Stimulated activated CD8-positive, alpha-beta memory T cell treated with anti-CD3 and anti-CD28 coated beads, Interleukin-4, amount 100 ng/mL, for 1 hour (primary cell): ENCODE measurements around the gene ITGA11.
"Not testable (repeated sequence)": the region's sequence is repeated elsewhere in the genome, so short reads cannot be mapped to it uniquely, and the experiment has no call there.

Source experiments
- DNase-seq, 2 donors: peaks; one replicate each; pipeline ENCODE4 v3.0.0-alpha.2; 2020; ENCODE audit warnings: low read depth in 2 of 2, low spot score in 1 of 2

Gene ITGA11

DNA sequence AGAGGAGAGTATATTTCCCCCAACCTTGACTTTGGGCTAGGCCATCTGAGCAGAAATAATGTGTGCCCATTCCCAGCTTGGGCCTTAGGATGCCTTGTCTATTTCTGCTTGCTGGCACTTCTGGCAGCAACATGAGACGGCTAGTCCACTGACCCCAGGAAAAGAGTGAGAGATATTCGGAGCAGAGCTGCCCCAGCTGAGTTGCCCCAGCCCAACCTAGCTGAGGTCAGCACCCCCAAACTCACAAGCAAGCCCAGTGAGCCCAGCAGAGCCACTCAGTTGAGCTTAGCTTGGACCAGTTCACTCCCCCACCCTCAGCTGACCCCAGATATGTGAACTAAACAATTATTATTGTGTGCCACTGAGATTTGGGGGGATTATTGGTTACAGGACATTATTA, 20.2 kb downstream of the ITGA11 start:
- no peak for DNase-seq

DNA sequence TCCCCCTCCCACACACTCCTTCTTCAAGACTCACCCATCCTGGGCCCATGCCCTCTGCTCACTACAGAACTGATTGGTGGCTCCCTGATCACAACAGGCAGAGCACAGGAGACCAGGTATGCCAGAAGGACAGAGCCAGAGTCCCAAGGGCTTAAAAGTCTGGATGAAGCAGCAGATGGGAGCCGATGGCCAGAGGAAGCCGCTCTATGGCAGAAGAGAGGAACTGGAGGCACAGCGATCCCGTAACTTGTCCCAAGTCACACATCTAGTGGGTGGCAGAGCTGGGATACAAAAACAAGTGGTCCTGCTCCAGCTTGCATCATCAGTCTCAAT, 20.7 kb downstream of the ITGA11 start:
- no peak for DNase-seq

DNA sequence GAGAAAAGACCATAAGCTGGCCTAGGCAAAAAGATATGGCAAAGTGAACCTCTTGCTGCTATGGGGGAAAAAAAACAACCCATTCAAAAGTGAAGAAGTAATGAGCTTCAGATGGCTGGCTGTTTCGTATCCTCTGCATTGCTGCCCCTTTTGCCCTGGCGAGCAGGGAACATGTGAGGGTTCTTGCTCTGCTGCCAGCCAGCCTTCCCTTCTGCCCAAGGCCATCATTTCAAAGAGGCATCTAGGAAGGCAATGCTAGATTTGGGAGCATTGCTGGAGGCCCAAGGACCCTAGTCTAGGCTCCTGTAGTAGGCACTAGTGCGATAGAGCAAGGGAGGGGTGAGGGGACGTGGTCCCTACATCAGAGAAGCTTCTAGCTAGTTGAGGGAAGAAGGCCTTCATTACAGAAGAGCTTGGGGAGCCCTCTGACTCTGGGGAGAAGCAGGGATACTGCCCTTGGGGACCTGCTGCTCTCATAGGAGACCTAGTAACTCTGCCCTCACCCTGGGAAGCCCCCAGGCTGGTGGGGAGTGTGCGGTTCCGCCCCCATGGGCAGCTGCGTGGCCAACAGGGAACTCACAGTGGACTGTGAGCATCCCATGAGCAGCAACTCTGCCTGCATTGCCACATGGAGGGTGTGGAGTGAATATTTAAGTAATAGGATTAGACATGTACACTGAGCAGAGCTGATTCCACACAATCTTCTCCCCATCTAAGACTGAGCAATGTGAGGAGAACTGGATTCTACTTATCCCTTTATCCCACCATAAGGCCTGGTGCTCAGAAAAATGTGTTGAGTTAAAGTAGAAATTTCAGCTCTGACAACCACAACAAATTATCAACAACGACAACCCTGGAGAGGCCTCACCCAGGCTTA, 21.3 kb downstream of the ITGA11 start:
- no peak for DNase-seq

DNA sequence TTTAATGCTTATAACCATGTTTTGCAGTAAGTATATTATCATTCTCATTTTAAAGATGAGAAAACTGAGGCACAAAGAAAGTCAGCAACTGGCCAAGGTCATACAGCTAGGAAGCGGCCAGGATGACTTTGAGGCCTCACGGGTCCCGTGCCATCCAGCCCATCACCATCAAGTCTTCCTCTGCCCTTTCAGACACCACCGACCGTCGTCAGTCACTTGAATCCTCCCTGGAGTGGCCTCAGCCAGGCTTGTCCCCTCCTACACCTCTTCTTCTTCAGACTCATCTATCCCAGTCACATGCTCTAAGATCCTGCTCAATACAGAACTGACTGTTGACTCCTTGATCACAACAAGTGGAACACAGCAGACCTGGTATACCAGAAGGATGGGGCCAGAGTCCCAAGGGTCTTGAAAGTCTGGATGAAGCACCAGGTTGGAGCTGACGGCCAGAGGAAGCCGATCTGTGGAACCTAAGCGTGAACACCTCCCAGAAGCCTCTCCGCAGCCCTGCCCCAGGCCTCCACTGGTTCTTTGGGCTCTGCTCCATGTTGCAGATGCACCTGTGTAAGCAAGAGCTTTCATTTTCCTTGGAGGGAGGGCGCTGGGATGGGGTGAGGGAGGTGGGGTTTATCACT, 22.1 kb downstream of the ITGA11 start:
- DNase-seq: no peak

DNA sequence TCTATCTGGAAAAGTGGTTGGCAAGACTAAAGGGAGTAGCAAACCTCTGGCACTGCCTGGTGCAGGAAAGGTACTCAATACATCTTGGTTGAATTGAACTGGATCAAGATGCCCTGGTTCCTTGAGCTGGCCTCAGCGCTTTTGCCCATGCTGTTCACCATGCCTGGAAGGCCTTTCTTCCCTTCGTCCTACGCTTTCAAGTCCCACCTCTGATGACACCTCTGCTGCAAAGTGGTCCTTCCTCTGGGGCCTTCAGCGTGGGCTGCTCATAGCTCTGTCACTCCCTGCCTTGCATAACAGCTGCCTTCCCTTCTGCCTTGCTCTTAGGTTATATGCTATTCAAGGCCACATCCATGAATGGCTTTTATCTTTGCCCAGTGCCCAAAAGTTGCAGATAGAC, 23.0 kb downstream of the ITGA11 start:
- DNase-seq: no peak

DNA sequence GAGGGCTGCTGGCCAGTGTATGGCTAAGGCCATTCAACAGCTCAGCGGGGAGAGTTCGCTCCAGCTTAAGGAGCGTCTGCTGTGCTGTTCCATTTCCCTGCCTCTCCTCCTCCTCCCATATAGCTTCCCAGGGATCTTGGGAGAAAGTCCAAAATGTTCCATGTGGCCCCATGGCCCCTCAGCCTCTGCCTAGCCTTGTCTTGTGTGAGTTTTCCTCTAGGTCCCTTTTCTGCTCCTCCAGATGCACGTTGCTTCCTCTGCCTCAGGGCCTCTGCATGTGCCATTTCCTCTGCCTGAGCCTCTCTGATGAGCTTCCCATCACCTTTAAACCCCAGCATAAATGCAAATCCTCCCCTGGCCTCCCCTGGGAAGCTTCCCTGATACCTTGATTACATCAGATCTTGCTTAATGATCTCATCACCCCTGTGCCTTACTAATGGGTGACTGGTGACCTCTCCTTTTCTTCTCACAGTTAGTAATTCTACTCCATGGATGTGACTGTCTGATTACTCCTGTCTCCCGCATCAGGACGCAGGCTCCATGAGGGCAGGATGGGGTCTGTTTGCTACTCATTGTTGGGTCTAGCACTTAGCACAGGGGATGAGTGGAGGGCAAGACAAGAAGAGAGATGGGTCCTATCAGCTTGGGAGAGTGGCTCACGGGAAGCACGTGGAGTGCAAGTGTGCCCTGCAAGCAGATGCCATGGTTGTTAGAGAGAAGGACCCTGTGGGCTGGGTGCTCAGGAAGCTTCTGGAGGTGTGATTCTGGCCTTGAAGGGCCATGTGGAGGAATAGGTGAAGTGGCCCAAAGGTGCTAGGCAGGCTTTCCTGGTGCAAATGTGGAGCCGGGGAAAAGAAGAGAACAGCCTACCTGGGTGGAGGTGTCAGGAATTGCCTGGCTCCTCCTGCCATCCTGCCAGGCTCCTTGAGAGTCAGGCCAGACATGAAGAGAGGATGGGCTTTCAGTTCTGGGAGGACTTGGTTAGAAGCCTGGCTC, 23.8 kb downstream of the ITGA11 start:
- DNase-seq: no peak

DNA sequence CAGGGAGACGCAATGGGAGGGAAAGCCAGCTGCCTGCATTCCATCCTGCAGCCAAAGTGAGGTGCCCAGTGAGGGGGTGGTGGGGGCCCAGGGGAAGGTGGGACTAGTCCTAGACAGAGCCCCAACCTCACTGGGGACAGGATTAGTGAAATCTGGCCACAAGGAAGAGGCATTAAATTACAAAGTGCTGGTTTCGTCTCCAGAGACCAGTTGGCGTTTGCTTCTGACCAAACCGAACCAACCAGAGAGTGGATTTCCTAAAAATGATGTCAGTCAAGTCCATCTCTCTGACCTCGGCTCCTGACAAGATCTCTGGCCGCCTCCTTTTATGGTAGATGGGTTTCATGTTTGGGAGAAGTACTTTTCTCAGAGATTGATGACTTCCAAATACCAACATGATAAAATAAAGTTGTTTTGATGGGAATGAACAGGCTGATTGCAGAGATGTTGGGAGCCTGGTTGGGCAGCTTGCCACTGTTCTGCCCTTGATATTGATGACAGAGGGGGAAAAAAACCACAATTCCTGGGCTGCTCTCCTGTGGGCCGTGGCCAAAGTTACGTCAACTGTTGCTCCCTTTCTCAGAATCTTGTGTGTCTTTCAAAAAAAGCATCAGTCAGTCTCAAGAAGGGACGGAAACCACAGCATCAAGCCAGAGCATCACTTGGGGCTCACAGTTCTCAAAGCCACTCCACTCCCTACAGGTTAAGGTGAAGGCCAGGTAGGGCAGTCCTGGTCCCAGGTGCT, 24.6 kb downstream of the ITGA11 start:
- no peak for DNase-seq

DNA sequence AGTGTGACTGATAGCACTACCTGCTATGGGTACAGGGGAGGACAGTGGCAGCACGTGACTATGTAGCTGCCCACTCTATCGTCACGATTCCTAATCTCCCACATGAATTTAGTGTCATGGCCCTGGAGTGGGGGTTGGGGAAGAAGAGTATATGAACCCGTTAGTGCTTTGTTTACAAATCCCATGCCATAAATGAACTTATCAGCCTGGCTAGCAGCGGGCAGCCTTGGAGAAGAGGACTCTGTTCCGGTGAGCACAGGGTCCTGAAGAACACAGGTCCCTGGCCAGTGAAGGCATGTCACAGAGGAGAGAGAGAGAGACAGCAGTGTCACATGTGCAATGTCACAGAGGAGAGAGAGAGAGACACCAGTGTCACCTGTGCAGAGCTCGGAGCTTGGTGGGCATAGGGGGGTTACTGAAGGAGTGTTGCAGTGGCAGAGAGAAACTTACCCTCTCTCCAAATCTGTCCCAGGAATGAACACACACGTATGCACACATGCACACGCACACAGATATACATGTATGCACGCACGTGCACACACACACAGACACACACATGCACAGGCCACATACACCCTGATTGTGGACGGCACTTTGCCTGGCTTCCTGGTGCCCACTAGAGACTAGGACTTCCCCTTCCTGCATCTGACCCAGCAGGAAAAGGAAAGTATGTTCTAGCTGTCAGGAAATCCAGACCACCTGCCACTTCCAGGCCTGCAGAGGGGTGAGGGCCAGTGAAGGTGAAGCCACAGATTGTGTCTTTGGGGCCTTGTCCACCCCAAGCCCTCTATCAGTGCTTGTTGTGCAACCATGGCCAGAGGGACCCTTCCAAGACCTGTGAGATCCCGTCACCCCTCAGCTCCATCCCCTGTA, 26.3 kb downstream of the ITGA11 start:
- no peak for DNase-seq

DNA sequence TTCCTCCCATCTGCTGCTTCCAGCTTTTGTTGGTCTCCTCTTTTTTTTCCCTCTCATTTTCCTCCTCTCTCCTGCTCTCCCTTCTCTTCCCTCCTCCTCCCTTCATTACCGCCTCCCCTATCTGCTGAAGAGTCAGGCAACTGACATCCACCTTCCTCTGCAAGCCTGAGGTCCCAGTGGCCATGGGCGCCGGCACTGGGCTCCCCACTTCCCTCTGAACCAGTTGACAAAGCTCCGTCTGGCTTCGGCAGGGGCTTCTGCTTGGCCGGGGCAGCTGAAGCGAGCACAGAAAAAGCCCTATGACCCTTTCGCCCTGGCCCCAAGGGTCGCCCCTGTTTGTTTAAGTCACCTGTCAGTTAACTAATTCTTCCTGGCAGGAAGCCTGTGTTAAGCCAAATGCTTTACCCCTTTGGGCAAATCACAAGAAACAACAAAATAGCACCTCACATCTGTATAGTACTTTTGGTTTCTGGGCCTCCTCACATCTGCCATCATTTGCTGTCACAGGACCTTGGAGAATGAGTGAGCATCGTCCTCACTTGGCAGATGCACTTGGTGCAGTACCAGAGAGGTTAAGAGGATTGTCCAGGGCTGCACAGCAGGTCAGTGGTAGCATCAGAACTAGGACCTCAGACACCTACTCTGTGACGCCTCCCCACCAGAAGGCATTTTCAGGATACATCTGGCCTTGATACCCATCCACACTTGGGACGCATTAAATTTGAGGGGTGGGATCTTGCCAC, 27.7 kb downstream of the ITGA11 start:
- no peak for DNase-seq

DNA sequence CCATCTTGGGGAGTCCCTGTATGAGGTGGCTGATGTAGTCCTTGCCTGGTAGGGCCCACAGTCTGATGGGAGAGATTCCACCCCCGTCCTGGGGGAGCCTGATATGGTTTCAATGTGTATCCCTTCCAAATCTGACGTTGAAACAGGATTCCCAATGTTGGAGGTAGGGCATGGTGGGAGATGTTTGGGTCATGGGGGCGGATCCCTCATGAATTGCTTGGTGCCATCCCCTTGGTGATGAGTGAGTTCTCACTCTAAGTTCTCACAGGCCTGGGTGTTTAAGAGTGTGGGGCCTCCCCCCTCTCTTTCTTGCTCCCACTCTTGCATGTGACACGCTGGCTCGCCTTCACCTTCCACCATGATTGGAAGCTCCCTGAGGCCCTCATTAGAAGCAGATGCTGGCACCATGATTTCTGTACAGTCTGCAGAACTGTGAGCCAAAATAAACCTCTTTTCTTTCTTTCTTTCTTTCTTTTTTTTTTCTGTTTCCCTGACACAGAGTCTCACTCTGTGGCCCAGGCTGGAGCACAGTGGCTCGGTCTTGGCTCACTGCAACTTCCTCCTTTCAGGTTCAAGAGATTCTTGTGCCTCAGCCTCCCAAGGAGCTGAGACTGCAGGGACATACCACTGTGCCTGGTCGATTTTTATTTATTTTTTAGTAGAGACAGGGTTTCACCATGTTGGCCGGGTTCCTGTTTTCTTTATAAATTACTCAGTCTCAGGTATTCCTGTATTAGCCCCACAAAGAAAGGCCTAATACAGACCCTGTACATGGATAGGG, 28.6 kb downstream of the ITGA11 start:
- DNase-seq: no peak

DNA sequence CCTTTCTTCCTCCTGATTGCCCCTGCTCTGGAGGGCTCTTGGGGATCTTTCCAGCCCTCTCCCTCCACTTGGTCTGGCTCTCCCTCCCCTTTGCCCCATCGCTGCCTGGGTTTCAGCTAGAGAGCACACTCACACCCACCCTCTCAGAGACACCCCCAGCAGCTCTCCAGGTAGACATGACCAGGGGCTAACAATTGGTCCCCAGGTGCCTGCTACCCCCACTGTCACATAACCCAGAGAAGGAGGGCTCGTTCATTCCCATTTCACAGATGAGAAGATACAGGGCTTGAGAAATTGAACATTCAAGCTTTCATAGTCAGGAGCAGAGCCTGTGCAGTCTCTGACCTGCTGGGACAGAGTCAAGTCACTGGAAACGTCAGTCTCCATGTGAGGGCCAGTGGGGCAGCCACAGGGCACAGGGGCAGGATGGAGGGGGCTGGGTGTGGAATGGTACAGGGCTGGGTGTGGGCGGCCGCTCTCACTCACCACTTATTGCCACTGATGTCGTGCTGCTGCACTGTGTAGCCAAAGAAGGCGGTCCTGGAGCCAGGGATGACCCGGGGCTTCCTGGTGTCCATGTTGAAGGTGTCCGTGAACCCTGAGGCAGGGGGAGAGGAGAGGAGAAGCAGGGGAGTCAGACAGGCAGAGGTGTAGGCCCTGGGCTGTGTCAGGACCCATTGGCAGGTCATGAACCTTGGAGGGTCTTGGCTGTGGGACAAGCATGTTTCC, 29.4 kb downstream of the ITGA11 start:
- DNase-seq: no peak

DNA sequence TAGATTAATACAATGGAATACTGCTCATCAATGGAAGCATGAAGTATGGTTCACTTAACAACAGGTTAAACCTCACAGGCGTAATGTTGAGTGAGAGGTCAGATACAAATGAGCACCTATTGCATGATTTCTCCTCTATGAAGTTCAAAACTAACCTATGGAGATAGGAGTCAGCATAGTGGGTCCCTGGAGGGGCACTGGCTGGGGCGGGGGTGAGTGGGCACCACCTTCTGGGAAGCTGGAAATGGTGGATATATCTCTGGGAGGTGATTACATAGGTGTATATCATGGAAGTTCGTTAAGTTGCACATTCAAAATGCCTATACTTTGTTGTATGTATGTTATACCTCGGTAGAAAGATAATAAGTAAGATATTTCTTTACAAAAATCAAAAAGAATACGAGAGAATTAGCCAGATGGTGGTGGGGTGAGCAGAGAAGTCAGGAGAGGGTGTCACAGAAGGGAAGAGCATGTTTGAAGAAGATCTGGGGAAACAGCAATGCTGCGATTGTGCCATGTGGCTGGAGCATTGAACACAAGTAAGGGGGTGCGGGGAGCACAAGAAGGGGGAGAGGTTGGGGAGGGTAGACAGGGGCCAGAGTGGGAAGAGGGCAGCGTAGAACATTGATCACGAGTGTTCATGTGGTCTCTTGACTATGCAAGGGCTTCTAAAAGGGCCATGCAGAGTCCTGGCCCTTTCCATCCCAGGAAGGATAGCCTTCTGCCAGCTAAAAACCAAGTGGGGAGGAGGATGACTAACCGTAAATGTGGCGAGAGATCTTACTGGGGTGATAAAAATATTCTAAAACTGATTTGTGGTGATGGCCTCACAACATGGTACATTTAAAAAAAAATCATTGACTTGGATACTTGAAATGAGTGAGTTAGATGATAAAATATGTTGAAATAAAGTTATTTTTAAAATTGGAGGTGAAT, 30.2 kb downstream of the ITGA11 start:
- DNase-seq: no peak

DNA sequence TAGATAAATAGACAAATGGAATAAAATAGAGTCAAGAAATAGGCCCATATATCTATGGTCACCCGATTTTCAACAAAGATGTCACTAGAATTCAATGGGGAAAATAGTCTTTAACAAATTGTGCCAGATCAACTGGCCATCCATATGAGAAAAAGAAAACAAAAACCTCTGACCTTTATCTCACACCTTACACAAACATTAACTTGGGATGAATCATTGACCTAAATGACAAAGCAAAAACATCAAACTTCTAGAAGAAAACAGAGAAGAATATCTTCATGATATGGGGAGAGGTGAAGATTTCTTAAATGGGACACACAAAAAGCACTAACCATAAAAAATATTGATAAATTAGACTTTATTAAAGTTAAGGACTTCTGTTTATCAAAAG, 31.9 kb downstream of the ITGA11 start:
- no peak for DNase-seq

DNA sequence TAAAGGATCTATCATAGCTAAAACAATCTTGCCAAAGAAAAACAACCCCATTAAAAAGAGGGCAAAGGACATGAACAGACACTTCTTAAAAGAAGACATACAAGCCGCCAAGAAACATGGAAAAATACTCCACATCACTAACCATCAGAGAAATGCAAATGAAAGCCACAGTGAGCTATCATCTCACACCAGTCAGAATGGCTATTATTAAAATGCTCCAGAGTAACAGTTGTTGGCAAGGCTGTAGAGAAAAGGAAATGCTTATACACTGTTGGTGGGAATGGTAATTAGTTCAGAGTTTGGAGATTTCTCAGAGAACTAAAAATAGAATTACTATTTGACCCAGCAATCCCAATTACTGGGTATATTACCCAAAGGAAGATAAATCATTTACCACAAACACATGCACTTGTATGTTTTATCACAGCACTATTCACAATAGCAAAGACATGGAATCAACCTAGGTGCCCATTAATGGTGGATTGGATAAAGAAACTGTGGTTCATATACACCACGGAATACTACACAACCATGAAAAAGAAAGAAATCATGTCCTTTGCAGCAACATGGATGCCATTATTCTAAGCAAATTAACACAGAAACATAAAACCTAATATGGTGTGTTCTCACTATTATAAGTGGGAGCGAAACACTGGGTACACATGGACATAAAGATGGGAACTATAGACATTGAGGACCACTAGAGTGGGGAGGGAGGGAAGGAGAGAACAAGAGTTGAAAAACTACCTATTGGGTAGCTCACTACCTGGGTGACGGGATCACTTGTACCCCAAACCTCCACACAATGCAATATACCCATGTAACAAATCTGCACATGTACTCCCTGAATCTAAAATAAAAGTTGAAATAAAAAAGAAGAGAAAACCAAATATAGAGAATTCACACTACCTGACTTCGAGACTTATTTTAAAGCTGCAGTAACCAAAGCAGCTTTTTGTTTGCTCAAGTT, 32.6 kb downstream of the ITGA11 start:
- DNase-seq: no peak

DNA sequence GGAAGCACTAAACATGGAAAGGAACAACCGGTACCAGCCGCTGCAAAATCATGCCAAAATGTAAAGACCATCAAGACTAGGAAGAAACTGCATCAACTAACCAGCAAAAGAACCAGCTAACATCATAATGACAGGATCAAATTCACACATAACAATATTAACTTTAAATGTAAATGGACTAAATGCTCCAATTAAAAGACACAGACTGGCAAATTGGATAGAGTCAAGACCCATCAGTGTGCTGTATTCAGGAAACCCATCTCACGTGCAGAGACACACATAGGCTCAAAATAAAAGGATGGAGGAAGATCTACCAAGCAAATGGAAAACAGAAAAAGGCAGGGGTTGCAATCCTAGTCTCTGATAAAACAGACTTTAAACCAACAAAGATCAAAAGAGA, 34.0 kb downstream of the ITGA11 start:
- not testable (repeated sequence) for DNase-seq

DNA sequence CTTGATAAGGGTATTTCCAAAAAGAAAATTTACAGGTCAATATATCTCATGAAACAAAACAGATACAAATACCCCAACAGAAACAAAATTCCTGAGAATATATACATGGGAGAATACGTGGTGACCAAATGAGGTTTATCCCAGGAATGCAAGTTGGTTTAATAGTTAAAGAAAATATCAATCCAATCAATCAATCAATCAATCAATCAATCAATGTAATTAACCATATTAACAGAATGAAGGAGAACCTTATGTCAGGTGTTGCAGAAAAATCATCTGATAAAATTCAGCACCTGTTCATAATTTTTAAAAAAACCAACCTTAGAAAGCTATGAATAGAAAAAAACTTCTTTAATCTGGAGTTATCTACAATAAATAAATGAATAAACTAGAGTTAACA, 35.9 kb downstream of the ITGA11 start:
- DNase-seq: no peak
